Measurements from ENCODE around the gene CARD19. TPM values are rescaled to one million over a fixed set of nuclear protein-coding genes. Genes with fewer than 3 reads are reported as not detected.

Gene CARD19
- total and polyA plus RNA-seq, 8 donors = 4.3 to 20.4 (median 8.1) TPM

DNA sequence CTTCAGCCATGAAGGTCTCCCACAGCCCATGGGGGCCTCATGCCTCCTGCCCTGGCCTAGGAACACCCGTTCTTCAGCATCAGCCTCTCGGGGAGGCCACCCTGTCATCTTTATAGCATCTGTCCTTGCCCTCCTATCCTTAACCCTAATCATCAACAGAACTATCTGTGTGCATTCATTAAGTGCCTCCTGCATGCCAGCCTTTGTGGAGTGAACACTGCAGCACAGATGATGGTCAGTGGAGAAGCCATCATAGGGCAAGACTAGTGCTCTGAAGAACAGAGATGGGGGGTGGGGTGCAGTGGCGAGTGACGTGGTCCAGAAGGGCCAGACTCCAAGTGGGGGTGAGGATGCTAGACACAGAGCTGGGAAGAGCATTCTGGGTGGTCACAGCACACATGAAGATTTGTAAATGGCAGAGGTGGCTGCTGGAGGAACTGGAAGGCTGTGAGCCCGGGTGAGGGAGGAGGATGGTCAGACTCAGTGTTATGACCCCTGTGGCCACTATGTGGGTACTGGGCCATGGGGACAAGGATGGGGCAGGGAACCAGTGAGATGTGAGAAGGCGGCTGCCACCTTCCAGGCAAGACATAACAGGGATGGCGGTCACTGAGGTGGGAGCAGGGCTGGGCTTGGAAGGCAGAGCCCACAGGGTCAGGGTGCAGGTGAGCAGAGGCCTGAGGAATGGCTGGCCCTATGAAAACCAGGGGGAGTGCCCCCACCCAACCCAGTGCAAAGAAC lies 3.6 kb upstream of the CARD19 start:
- no peak for FAIRE-seq
- no peak overlapping the region for H3K27ac ChIP-seq
- DNase-seq = peak in 1 of 6 donors; percentile 39
- 66 to 70% methylated on average over 7 of the region's 7 CpGs for WGBS, 2 donors
- H3K9me3 ChIP-seq = no peaks in the 10 kb centered on the region
- H3K4me1 ChIP-seq = peaks cover 0 to 8% (median 0%) of the 10 kb centered on the region in 3 donors
- intact Hi-C loops (cut with DNase I) = no loop called here
- TF ChIP-seq, protein P1, sequence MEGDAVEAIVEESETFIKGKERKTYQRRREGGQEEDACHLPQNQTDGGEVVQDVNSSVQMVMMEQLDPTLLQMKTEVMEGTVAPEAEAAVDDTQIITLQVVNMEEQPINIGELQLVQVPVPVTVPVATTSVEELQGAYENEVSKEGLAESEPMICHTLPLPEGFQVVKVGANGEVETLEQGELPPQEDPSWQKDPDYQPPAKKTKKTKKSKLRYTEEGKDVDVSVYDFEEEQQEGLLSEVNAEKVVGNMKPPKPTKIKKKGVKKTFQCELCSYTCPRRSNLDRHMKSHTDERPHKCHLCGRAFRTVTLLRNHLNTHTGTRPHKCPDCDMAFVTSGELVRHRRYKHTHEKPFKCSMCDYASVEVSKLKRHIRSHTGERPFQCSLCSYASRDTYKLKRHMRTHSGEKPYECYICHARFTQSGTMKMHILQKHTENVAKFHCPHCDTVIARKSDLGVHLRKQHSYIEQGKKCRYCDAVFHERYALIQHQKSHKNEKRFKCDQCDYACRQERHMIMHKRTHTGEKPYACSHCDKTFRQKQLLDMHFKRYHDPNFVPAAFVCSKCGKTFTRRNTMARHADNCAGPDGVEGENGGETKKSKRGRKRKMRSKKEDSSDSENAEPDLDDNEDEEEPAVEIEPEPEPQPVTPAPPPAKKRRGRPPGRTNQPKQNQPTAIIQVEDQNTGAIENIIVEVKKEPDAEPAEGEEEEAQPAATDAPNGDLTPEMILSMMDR (IDR thresholded peaks at IDR 0.05) = no peak
- H3K27me3 ChIP-seq = no peaks in the 10 kb centered on the region
- no peak overlapping the region for H3K4me3 ChIP-seq
- no peaks in the 10 kb centered on the region for H3K36me3 ChIP-seq
- no peak for ATAC-seq

DNA sequence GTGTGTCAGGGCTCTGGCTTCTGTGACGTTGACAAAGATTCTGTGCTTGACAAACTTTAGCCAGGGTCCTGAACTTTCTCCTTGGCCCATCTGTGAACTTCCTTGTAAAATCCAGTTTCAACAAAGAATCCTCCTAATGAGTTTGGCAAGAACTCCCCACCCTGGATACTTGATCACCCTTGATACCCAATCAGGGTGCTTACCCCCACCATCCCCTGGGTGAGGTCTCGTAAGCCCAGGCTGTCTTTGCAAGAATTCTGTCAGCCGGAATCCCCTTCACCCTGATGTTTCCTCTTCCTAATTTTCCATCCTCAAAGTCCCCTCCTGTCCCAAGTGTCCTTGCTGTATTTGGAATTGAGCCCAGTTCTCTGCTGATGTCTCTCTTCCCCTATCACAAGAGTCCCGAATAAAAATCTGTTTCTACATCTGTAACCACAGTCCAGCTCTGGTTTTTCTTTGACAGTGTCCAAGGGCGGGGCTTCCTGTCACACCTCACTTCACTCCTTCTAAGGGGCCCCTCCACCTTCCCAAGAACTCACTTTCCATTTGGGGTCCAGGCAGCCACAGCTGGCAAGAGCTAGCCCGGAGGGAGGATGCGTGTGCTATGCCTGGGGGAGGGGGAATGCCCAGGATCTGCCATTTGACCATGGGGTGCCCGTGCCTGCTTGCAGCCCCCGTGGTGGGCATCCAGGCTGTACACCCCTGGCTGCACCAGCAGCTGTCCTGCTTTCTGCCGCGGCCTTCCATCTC lies 2.7 kb upstream of the CARD19 start:
- Histone ChIP-seq H3K4me1 (peaks cover 0 to 17% (median 7%) of the 10 kb centered on the region in 3 donors), H3K27ac (no peak overlapping the region), H3K36me3 (no peaks in the 10 kb centered on the region), H3K4me3 (no peak overlapping the region), H3K27me3 (no peaks in the 10 kb centered on the region), H3K9me3 (no peaks in the 10 kb centered on the region)
- DNase-seq = peak in 2 of 6 donors; percentile 41 to 44
- 57 to 62% methylated on average over 11 of the region's 11 CpGs for WGBS, 2 donors
- intact Hi-C loops (cut with DNase I) = no loop called here
- FAIRE-seq = no peak
- TF ChIP-seq, protein P1 (IDR thresholded peaks at IDR 0.05) = no peak
- no peak for ATAC-seq

DNA sequence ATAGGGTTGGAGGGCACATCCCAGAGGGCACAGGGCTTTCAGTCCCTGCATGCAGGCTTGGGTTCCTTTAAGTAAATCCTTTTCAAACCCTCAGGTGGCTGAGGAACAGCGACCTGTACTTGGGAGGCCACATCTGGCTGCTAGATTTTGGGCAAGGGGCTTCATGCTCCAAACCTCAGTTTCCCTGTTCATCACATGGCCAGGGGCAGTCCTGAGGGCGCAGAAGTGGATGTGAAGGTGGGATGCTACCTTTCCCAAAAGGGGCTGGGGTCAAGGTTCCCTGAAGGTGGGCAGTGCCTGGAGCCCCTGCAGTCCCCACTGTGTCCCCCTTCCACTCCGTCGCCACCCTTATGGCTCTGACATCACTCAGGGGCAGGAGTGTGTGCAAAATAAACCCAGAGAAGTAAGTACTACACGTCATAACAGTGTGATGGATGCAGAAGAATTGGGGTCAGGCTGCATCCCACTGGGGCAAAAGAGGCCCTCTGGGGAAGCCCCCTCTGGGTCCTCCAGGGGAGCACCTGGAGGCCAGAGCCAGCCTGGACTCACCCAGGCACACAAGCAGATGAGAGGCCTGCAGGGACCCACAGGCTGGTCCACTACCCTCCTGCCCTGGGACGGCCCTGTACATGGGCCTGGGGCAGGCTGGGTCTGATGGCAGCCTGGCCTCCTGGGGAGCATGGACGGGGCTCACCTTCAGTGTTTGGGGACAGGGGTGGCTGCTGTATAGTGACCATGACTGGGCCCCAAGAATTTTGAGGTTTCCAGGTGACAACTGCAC lies 1.9 kb upstream of the CARD19 start:
- WGBS, 2 donors = 67 to 74% methylated on average over 7 of the region's 7 CpGs
- H3K4me1 ChIP-seq = peaks cover 0 to 23% (median 8%) of the 10 kb centered on the region in 3 donors
- DNase-seq (peak in 2 of 6 donors; percentile 53 to 54), FAIRE-seq (no peak), ATAC-seq (no peak)
- H3K27ac ChIP-seq = peak overlapping the region; percentile 72 to 88 (median 85)
- H3K36me3 ChIP-seq = no peaks in the 10 kb centered on the region
- no peaks in the 10 kb centered on the region for H3K9me3 ChIP-seq
- TF ChIP-seq, protein P1 (IDR thresholded peaks at IDR 0.05) = no peak
- intact Hi-C loops (cut with DNase I) = no loop called here
- no peak overlapping the region for H3K4me3 ChIP-seq
- no peaks in the 10 kb centered on the region for H3K27me3 ChIP-seq

DNA sequence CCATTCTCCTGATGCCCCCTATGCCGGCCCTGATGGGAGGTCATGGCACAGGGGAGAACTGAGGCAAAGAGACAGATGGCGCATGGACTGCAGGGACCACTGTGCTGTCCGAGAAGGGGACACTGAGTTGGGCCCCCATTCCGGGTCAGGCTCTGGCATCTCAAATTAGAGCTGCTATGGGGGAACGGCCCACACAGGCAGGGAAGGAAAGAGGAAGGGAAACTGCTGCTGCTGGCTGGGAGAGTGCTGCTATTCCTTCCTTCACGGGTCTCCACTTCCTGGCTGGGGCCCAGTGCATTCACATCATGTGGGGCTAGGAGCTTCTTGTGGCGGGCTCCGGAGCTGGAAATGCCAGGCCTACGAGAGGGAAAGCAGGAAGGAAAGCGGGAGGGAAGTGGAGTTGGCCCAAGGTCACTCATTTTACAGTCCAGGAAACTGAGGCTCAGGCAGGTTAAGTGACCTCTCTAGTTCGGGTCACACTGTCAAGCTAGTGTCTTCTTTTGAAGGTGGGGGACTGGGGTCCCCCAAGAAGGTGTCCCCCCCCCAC lies 1.3 kb upstream of the CARD19 start:
- FAIRE-seq (no peak), DNase-seq (peak in 5 of 6 donors; percentile 51 to 69 (median 62)), ATAC-seq (no peak)
- TF ChIP-seq, protein P1 (IDR thresholded peaks at IDR 0.05) = no peak
- Histone ChIP-seq H3K4me1 (peaks cover 0 to 25% (median 8%) of the 10 kb centered on the region in 3 donors), H3K4me3 (peak overlapping the region; percentile 20 to 50 (median 33)), H3K27ac (peak overlapping the region; percentile 72 to 88 (median 85)), H3K36me3 (no peaks in the 10 kb centered on the region), H3K9me3 (no peaks in the 10 kb centered on the region), H3K27me3 (no peaks in the 10 kb centered on the region)
- 67 to 76% methylated on average over 10 to 11 of the region's 11 CpGs for WGBS, 2 donors
- intact Hi-C loops (cut with DNase I) = no loop called here

All from pancreas (tissue), 10 donors.